WTC11 (cell line): ENCODE results near the gene GTPBP6. TPM values are rescaled to one million over a fixed set of nuclear protein-coding genes. Genes with fewer than 3 reads are reported as not detected.

Experiments used
- ATAC-seq: fragments of 200-7000 bp; cut with Tn5 transposase; 2 replicates; pipeline ENCODE4 v1.10.0; 2021; ENCODE audit warnings: mild to moderate bottlenecking, moderate library complexity
- CTCF ChIA-PET: fragments of 300-600 bp; sonication (Branson Sonifier 250); formaldehyde crosslinking; loops from one replicate; lab custom pipeline; 2021; ENCODE audit warnings: antibody characterized with exemption; lab: Charles Lee
- POLR2A ChIA-PET: fragments of 350-600 bp; sonication (Branson Sonifier 250); formaldehyde crosslinking; loops from one replicate; lab custom pipeline; 2021; ENCODE audit warnings: antibody characterized with exemption; lab: Charles Lee
- DNase-seq: peaks from one replicate; pipeline ENCODE4 v3.0.0; 2021; ENCODE audit warnings: low spot score
- H3K27ac Mint-ChIP-seq: 2 replicates; pipeline ENCODE4 v1.8.0; 2021; ENCODE audit warnings: mixed read lengths
- H3K27me3 Mint-ChIP-seq: 2 replicates; pipeline ENCODE4 v1.8.0; 2021; ENCODE audit warnings: low read depth, mild to moderate bottlenecking, moderate library complexity, mixed read lengths
- H3K36me3 Mint-ChIP-seq: 2 replicates; pipeline ENCODE4 v1.8.0; 2021; ENCODE audit warnings: mixed read lengths
- H3K4me1 Mint-ChIP-seq: 2 replicates; pipeline ENCODE4 v1.8.0; 2022; ENCODE audit warnings: mixed read lengths
- H3K4me3 Mint-ChIP-seq: 2 replicates; pipeline ENCODE4 v1.8.0; 2021; ENCODE audit warnings: mild to moderate bottlenecking, moderate library complexity, mixed read lengths
- H3K9me3 Mint-ChIP-seq: 2 replicates; pipeline ENCODE4 v1.8.0; 2021; ENCODE audit warnings: mixed read lengths
- CBFB ChIP-seq: sonication (generic); formaldehyde crosslinking; IDR thresholded peaks from 2 replicates; pipeline ENCODE4 v1.8.1; 2022; ENCODE audit warnings: mild to moderate bottlenecking, low read depth, missing genetic modification reagents
- CREM ChIP-seq: sonication (generic); formaldehyde crosslinking; IDR thresholded peaks from 2 replicates; pipeline ENCODE4 v1.8.1; 2022; ENCODE audit warnings: mild to moderate bottlenecking, missing genetic modification reagents, moderate library complexity
- ESRRA ChIP-seq: sonication (generic); formaldehyde crosslinking; IDR thresholded peaks from 2 replicates; pipeline ENCODE4 v1.8.1; 2022; ENCODE audit warnings: mild to moderate bottlenecking, missing genetic modification reagents, borderline replicate concordance
- FOXP1 ChIP-seq: sonication (generic); formaldehyde crosslinking; IDR thresholded peaks from 2 replicates; pipeline ENCODE4 v1.8.0; 2022; ENCODE audit warnings: missing genetic modification reagents, mild to moderate bottlenecking, moderate library complexity, borderline replicate concordance
- GTF2I ChIP-seq: fragments of 250-450 bp; sonication (Bioruptor Pico); conservative IDR thresholded peaks from 2 replicates; pipeline ENCODE4 v1.4.0; 2021; ENCODE audit warnings: mild to moderate bottlenecking
- HMGA2 ChIP-seq: fragments of 250-450 bp; sonication (Bioruptor Pico); IDR thresholded peaks from 2 replicates; pipeline ENCODE4 v1.4.0; 2021; ENCODE audit warnings: mild to moderate bottlenecking, moderate library complexity
- HMGXB4 ChIP-seq: sonication (generic); formaldehyde crosslinking; IDR thresholded peaks from 2 replicates; pipeline ENCODE4 v1.8.1; 2023; ENCODE audit warnings: mild to moderate bottlenecking, moderate library complexity, missing genetic modification reagents
- NFE2L1 ChIP-seq: sonication (generic); formaldehyde crosslinking; IDR thresholded peaks from 2 replicates; pipeline ENCODE4 v1.8.1; 2023; ENCODE audit warnings: missing genetic modification reagents
- PRRX2 ChIP-seq: fragments of 250-450 bp; sonication (Bioruptor Pico); IDR thresholded peaks from 2 replicates; pipeline ENCODE4 v1.8.0; 2021; ENCODE audit warnings: mild to moderate bottlenecking
- RELA ChIP-seq: sonication (generic); formaldehyde crosslinking; IDR thresholded peaks from 2 replicates; pipeline ENCODE4 v1.8.1; 2022; ENCODE audit warnings: missing genetic modification reagents, mild to moderate bottlenecking, borderline replicate concordance
- SP1 ChIP-seq: sonication (generic); formaldehyde crosslinking; conservative IDR thresholded peaks from 2 replicates; pipeline ENCODE4 v1.8.1; 2022; ENCODE audit warnings: missing genetic modification reagents
- ZNF232 ChIP-seq: sonication (generic); formaldehyde crosslinking; IDR thresholded peaks from 2 replicates; pipeline ENCODE4 v1.8.0; 2022; ENCODE audit warnings: mild to moderate bottlenecking, missing genetic modification reagents
- ZNF317 ChIP-seq: sonication (generic); formaldehyde crosslinking; IDR thresholded peaks from 2 replicates; pipeline ENCODE4 v1.8.1; 2023; ENCODE audit warnings: low read depth, mild to moderate bottlenecking, moderate library complexity, missing genetic modification reagents, borderline replicate concordance
- ZNF512 ChIP-seq: sonication (generic); formaldehyde crosslinking; IDR thresholded peaks from 2 replicates; pipeline ENCODE4 v1.8.1; 2022; ENCODE audit warnings: missing genetic modification reagents, borderline replicate concordance
- total RNA-seq: library from RNA; stranded (reverse); gene quantifications from 3 replicates; pipeline ENCODE4 v1.2.3, GENCODE V29; 2021
- TF ChIP-seq, protein P1 (sequence below): sonication (generic); formaldehyde crosslinking; IDR thresholded peaks from 2 replicates; pipeline ENCODE4 v1.8.1; 2022; ENCODE audit warnings: low read depth, missing genetic modification reagents, borderline replicate concordance
- TF ChIP-seq, protein P2 (sequence below): sonication (generic); formaldehyde crosslinking; IDR thresholded peaks from 2 replicates; pipeline ENCODE4 v1.8.1; 2022; ENCODE audit warnings: mild to moderate bottlenecking, moderate library complexity, missing genetic modification reagents
- TF ChIP-seq, protein P3 (sequence below): sonication (generic); formaldehyde crosslinking; IDR thresholded peaks from 2 replicates; pipeline ENCODE4 v1.8.1; 2023; ENCODE audit warnings: mild to moderate bottlenecking, missing genetic modification reagents, moderate library complexity

The GTPBP6 gene
- total RNA-seq, 1 experiment from 2014 or later = 63.9 TPM

GRCh38 chrX:332496-332860, 13.9 kb upstream of the GTPBP6 start:
- ChIA-PET CTCF (no interaction called here), POLR2A (no interaction called here)
- no peak for ATAC-seq
- Mint-ChIP-seq H3K27ac (no peak overlapping the region), H3K9me3 (no peaks in the 10 kb centered on the region), H3K4me3 (no peak overlapping the region), H3K36me3 (peaks cover 12% of the 10 kb centered on the region), H3K4me1 (no peaks in the 10 kb centered on the region), H3K27me3 (0 out of 2 replicates have a peak, but pooled peaks cover 3% of the 10 kb centered on the region)
- no peak for DNase-seq
- TF ChIP-seq SP1 (CRISPR knock-in tag) (no peak), GTF2I (CRISPR knock-in tag) (no peak), ZNF317 (CRISPR knock-in tag) (no peak), CREM (CRISPR knock-in tag) (no peak), NFE2L1 (CRISPR knock-in tag) (no peak), ZNF232 (CRISPR knock-in tag) (no peak), PRRX2 (no peak), ZNF512 (no peak), HMGA2 (no peak), ESRRA (CRISPR knock-in tag) (no peak), RELA (CRISPR knock-in tag) (no peak), HMGXB4 (CRISPR knock-in tag) (no peak)
- TF ChIP-seq, protein P1, sequence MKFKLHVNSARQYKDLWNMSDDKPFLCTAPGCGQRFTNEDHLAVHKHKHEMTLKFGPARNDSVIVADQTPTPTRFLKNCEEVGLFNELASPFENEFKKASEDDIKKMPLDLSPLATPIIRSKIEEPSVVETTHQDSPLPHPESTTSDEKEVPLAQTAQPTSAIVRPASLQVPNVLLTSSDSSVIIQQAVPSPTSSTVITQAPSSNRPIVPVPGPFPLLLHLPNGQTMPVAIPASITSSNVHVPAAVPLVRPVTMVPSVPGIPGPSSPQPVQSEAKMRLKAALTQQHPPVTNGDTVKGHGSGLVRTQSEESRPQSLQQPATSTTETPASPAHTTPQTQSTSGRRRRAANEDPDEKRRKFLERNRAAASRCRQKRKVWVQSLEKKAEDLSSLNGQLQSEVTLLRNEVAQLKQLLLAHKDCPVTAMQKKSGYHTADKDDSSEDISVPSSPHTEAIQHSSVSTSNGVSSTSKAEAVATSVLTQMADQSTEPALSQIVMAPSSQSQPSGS (CRISPR knock-in tag) = no peak
- TF ChIP-seq, protein P2, sequence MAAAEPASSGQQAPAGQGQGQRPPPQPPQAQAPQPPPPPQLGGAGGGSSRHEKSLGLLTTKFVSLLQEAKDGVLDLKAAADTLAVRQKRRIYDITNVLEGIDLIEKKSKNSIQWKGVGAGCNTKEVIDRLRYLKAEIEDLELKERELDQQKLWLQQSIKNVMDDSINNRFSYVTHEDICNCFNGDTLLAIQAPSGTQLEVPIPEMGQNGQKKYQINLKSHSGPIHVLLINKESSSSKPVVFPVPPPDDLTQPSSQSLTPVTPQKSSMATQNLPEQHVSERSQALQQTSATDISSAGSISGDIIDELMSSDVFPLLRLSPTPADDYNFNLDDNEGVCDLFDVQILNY (CRISPR knock-in tag) = no peak
- TF ChIP-seq, protein P3, sequence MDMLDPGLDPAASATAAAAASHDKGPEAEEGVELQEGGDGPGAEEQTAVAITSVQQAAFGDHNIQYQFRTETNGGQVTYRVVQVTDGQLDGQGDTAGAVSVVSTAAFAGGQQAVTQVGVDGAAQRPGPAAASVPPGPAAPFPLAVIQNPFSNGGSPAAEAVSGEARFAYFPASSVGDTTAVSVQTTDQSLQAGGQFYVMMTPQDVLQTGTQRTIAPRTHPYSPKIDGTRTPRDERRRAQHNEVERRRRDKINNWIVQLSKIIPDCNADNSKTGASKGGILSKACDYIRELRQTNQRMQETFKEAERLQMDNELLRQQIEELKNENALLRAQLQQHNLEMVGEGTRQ = no peak

DNA sequence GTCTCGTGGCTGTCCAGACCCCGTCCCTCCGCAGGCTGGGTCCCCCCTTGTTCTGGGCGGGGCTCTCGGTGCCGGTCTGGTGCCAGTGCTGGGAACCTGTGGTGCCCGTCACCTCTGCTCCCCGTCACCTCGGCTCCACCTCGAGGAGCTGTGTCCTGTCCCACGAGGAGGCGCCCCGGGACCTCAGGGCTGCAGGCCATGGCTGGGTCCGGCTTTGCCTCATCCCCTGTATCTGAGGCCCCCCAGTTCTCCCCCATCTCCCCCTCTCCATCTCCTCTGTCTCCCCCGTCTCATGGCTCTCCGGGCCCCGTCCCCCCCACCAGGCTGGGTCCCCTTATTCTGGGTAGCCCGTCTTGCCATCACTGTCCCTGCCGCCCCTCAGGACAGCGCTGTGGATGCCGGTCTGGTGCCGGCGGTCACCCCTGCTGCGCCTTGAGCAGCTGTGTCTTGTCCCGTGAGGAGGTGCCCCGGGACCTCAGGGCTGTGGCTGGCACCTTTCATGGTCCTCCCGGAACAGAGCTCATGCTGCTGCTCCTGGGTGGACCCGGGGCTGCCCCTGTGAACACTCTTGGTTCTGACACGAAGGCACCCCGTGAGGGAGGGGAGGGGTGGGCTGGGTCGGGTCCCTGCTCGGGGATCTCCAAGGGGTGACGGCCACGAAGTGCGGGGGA, 13.4 kb upstream of the GTPBP6 start:
- ATAC-seq = peak; percentile 34; the same call in 1 of the 2 replicates
- peak overlapping the region; percentile 54 for H3K4me3 Mint-ChIP-seq
- H3K4me1 Mint-ChIP-seq = no peaks in the 10 kb centered on the region
- no peak overlapping the region for H3K27ac Mint-ChIP-seq
- 0 out of 2 replicates have a peak, but pooled peaks have one; percentile 27 for TF ChIP-seq CBFB (CRISPR knock-in tag)
- no peak for TF ChIP-seq FOXP1 (CRISPR knock-in tag)
- ChIA-PET POLR2A (no interaction called here), CTCF (no interaction called here)
- DNase-seq = no peak
- H3K9me3 Mint-ChIP-seq = no peaks in the 10 kb centered on the region
- H3K36me3 Mint-ChIP-seq = peaks cover 8% of the 10 kb centered on the region
- 0 out of 2 replicates have a peak, but pooled peaks cover 5% of the 10 kb centered on the region for H3K27me3 Mint-ChIP-seq
